ENCODE data around the gene ABITRAM.
"Not testable (repeated sequence)": the region's sequence is repeated elsewhere in the genome, so short reads cannot be mapped to it uniquely, and the experiment has no call there.

Gene ABITRAM

GRCh38 chr9:108924466-108924865 lies 9.7 kb upstream of the ABITRAM start:
- in situ Hi-C loops (cut with MboI; ENCODE audit: low sequenced_read_pairs) = no loop called here

GRCh38 chr9:108928386-108928785 lies 5.8 kb upstream of the ABITRAM start:
- in situ Hi-C loops (cut with MboI; ENCODE audit: low sequenced_read_pairs) = no loop called here

GRCh38 chr9:108933231-108933717 lies 926 bp upstream of the ABITRAM start:
- in situ Hi-C loops (cut with MboI; ENCODE audit: low sequenced_read_pairs) = no loop called here

- in situ Hi-C loops (cut with MboI; ENCODE audit: low sequenced_read_pairs) = no loop called here
These were observed 380 bp upstream of the ABITRAM start, which contains the start of gene ELP1 for GRCh38 chr9:108933718-108934322. TSS of gene ELP1 (minus strand) at chr9:108934124. CDS start at chr9:108931146, 2,978 bp downstream.

- in situ Hi-C loops (cut with MboI; ENCODE audit: low sequenced_read_pairs) = no loop called here
These were observed 3.5 kb downstream of the ABITRAM start for GRCh38 chr9:108937561-108938305.

- in situ Hi-C loops (cut with MboI; ENCODE audit: low sequenced_read_pairs) = no loop called here
These were observed 5.8 kb downstream of the ABITRAM start for GRCh38 chr9:108939975-108940374.

- in situ Hi-C loops (cut with MboI; ENCODE audit: low sequenced_read_pairs) = no loop called here
These were observed 16.0 kb downstream of the ABITRAM start for GRCh38 chr9:108950168-108950567.

- in situ Hi-C loops (cut with MboI; ENCODE audit: low sequenced_read_pairs) = no loop called here
These were observed 17.4 kb downstream of the ABITRAM start for GRCh38 chr9:108951578-108951977.

GRCh38 chr9:108953983-108954574 lies 19.9 kb downstream of the ABITRAM start:
- in situ Hi-C loops (cut with MboI; ENCODE audit: low sequenced_read_pairs) = no loop called here

- in situ Hi-C loops (cut with MboI; ENCODE audit: low sequenced_read_pairs) = no loop called here
These were observed 21.9 kb downstream of the ABITRAM start for GRCh38 chr9:108956022-108956630.

GRCh38 chr9:108956631-108957026 lies 22.4 kb downstream of the ABITRAM start:
- in situ Hi-C loops (cut with MboI; ENCODE audit: low sequenced_read_pairs) = no loop called here

- in situ Hi-C loops (cut with MboI; ENCODE audit: low sequenced_read_pairs) = no loop called here
These were observed 26.1 kb downstream of the ABITRAM start for GRCh38 chr9:108960331-108960730.

- in situ Hi-C loops (cut with MboI; ENCODE audit: low sequenced_read_pairs) = no loop called here
These were observed 27.0 kb downstream of the ABITRAM start for GRCh38 chr9:108961151-108961550.

- in situ Hi-C loops (cut with MboI; ENCODE audit: low sequenced_read_pairs) = no loop called here
These were observed 29.4 kb downstream of the ABITRAM start for GRCh38 chr9:108963459-108964143.

- in situ Hi-C loops (cut with MboI; ENCODE audit: low sequenced_read_pairs) = no loop called here
These were observed 33.7 kb downstream of the ABITRAM start for GRCh38 chr9:108967916-108968315.

GRCh38 chr9:108971392-108971791 lies 37.2 kb downstream of the ABITRAM start:
- in situ Hi-C loops (cut with MboI; ENCODE audit: low sequenced_read_pairs) = not testable (repeated sequence)

GRCh38 chr9:108972186-108972585 lies 38.0 kb downstream of the ABITRAM start:
- in situ Hi-C loops (cut with MboI; ENCODE audit: low sequenced_read_pairs) = no loop called here

GRCh38 chr9:108972626-108973209 lies 38.5 kb downstream of the ABITRAM start:
- in situ Hi-C loops (cut with MboI; ENCODE audit: low sequenced_read_pairs) = no loop called here

- in situ Hi-C loops (cut with MboI; ENCODE audit: low sequenced_read_pairs) = no loop called here
These were observed 39.7 kb downstream of the ABITRAM start for GRCh38 chr9:108973895-108974294.

- in situ Hi-C loops (cut with MboI; ENCODE audit: low sequenced_read_pairs) = loop anchor here (25.0 kb wide), 1 partner anchor 109 kb away; no protein-coding TSS in a partner anchor
These were observed 44.0 kb downstream of the ABITRAM start for GRCh38 chr9:108978205-108978604.

Data from HL-60/S4 treated with retinoic acid at 250 ng/mL for 4 days and 3 days (cell line).